Stimulated activated CD8-positive, alpha-beta memory T cell treated with anti-CD3 and anti-CD28 coated beads, Interleukin-2, amount 100 ng/mL, for 48 hours (primary cell): ENCODE results near the gene R3HDML.
"Not testable (repeated sequence)": the region's sequence is repeated elsewhere in the genome, so short reads cannot be mapped to it uniquely, and the experiment has no call there.

Source experiments
- DNase-seq, 2 donors: peaks; one replicate each; pipeline ENCODE4 v3.0.0-alpha.2; 2020; ENCODE audit warnings: low read depth in 2 of 2

Gene R3HDML

GRCh38 chr20:44328428-44328827 lies 8.4 kb upstream of the R3HDML start:
- DNase-seq: no peak

- no peak for DNase-seq
These were observed 5.6 kb upstream of the R3HDML start for GRCh38 chr20:44331201-44331600.

- no peak for DNase-seq
These were observed 2.5 kb upstream of the R3HDML start for GRCh38 chr20:44334306-44334705.

- DNase-seq: no peak
These were observed 2.1 kb upstream of the R3HDML start for GRCh38 chr20:44334709-44335108.

GRCh38 chr20:44335675-44336074 lies 1.2 kb upstream of the R3HDML start:
- DNase-seq: no peak

GRCh38 chr20:44336086-44336485 lies 757 bp upstream of the R3HDML start:
- DNase-seq: no peak

- DNase-seq: no peak
These were observed 5.4 kb downstream of the R3HDML start for GRCh38 chr20:44342248-44342647.

- DNase-seq: no peak
These were observed 6.4 kb downstream of the R3HDML start for GRCh38 chr20:44343162-44343675.

- no peak for DNase-seq
These were observed 7.9 kb downstream of the R3HDML start for GRCh38 chr20:44344723-44345122.

- no peak for DNase-seq
These were observed 8.3 kb downstream of the R3HDML start for GRCh38 chr20:44345147-44345546.

GRCh38 chr20:44345941-44346340 lies 9.1 kb downstream of the R3HDML start:
- not testable (repeated sequence) for DNase-seq

- DNase-seq: no peak
These were observed 11.4 kb downstream of the R3HDML start for GRCh38 chr20:44348168-44348659.

GRCh38 chr20:44349349-44349748 lies 12.5 kb downstream of the R3HDML start:
- DNase-seq: no peak

- DNase-seq: no peak
These were observed 13.7 kb downstream of the R3HDML start for GRCh38 chr20:44350567-44350966.

- DNase-seq: no peak
These were observed 18.2 kb downstream of the R3HDML start for GRCh38 chr20:44354979-44355497.

- no peak for DNase-seq
These were observed 18.9 kb downstream of the R3HDML start, which contains the start of gene HNF4A for GRCh38 chr20:44355498-44356352. Gene HNF4A (plus strand): TSS chr20:44355699. CDS start chr20:44355805, 106 bp downstream.

GRCh38 chr20:44356353-44356723 lies 19.5 kb downstream of the R3HDML start:
- no peak for DNase-seq

- DNase-seq: no peak
These were observed 20.2 kb downstream of the R3HDML start for GRCh38 chr20:44357020-44357419.

- no peak for DNase-seq
These were observed 20.8 kb downstream of the R3HDML start for GRCh38 chr20:44357555-44358125.

- DNase-seq: no peak
These were observed 21.9 kb downstream of the R3HDML start for GRCh38 chr20:44358776-44359175.

GRCh38 chr20:44360221-44360620 lies 23.4 kb downstream of the R3HDML start:
- no peak for DNase-seq

GRCh38 chr20:44361021-44361420 lies 24.2 kb downstream of the R3HDML start:
- DNase-seq: no peak

GRCh38 chr20:44362466-44362940 lies 25.7 kb downstream of the R3HDML start:
- no peak for DNase-seq
